NCI-H510A (cell line): ENCODE measurements around the gene PEAR1.

Source experiments
- DNase-seq: peaks from one replicate; lab custom pipeline; 2025; lab: John Stamatoyannopoulos, UW

Gene PEAR1

GRCh38 chr1:156901966-156902915, 8.7 kb downstream of the PEAR1 start:
- DNase-seq, result no peak

GRCh38 chr1:156903328-156904091, 10.0 kb downstream of the PEAR1 start:
- no peak for DNase-seq

- no peak for DNase-seq
Observed at GRCh38 chr1:156904187-156904959, 10.9 kb downstream of the PEAR1 start.

- DNase-seq, result no peak
Observed at GRCh38 chr1:156905176-156905575, 11.7 kb downstream of the PEAR1 start.

- DNase-seq, result no peak
Observed at GRCh38 chr1:156905651-156906050, 12.1 kb downstream of the PEAR1 start.

GRCh38 chr1:156906206-156906906, 12.8 kb downstream of the PEAR1 start:
- no peak for DNase-seq

GRCh38 chr1:156908541-156908940, 15.0 kb downstream of the PEAR1 start:
- no peak for DNase-seq

- DNase-seq, result no peak
Observed at GRCh38 chr1:156908955-156909354, 15.4 kb downstream of the PEAR1 start.

GRCh38 chr1:156909671-156910070, 16.2 kb downstream of the PEAR1 start:
- no peak for DNase-seq

GRCh38 chr1:156910309-156910782, 16.8 kb downstream of the PEAR1 start:
- no peak for DNase-seq

- no peak for DNase-seq
Observed at GRCh38 chr1:156911577-156912298, 18.2 kb downstream of the PEAR1 start.

GRCh38 chr1:156912310-156912709, 18.8 kb downstream of the PEAR1 start:
- DNase-seq, result no peak

GRCh38 chr1:156912861-156913808, 19.6 kb downstream of the PEAR1 start:
- DNase-seq, result no peak

GRCh38 chr1:156913809-156914387, 20.4 kb downstream of the PEAR1 start:
- DNase-seq, result no peak

GRCh38 chr1:156914440-156914856, 20.9 kb downstream of the PEAR1 start:
- peak; percentile 31 for DNase-seq

- peak; percentile 26 for DNase-seq
Observed at GRCh38 chr1:156920233-156921052, 26.9 kb downstream of the PEAR1 start, which contains the start of gene LRRC71. Gene LRRC71 (plus strand): TSS chr1:156920632. CDS start chr1:156920804, 172 bp downstream.

- no peak for DNase-seq
Observed at GRCh38 chr1:156921053-156921529, 27.6 kb downstream of the PEAR1 start.
